Mononuclear cell (primary cell): Measurements from ENCODE around the gene RPL10. TPM values are rescaled to one million over a fixed set of nuclear protein-coding genes. Genes with fewer than 3 reads are reported as not detected.

Experiments used
- H3K27me3 ChIP-seq: 2 replicates; pipeline ENCODE4 v1.6.0; 2011; ENCODE audit warnings: low read length, control low read depth; ENCODE audit not compliant: insufficient read depth
- H3K4me1 ChIP-seq: 2 replicates; pipeline ENCODE4 v1.5.1; 2011; ENCODE audit warnings: mild to moderate bottlenecking, low read length, control low read depth; ENCODE audit not compliant: insufficient read depth
- H3K4me3 ChIP-seq: 2 replicates; pipeline ENCODE4 v1.5.1; 2011; ENCODE audit warnings: mild to moderate bottlenecking, low read length, moderate library complexity
- H3K9me3 ChIP-seq: 2 replicates; pipeline ENCODE4 v1.5.1; 2011; ENCODE audit warnings: low read depth, mild to moderate bottlenecking, control low read depth, low read length
- total RNA-seq: library from RNA; depleted of rRNA; stranded (reverse); fragments of >200 nt; gene quantifications from one replicate; pipeline ENCODE4 v1.2.3, GENCODE V29; 2012

Gene RPL10
- total RNA-seq, 1 donor, result 8,353 TPM

DNA sequence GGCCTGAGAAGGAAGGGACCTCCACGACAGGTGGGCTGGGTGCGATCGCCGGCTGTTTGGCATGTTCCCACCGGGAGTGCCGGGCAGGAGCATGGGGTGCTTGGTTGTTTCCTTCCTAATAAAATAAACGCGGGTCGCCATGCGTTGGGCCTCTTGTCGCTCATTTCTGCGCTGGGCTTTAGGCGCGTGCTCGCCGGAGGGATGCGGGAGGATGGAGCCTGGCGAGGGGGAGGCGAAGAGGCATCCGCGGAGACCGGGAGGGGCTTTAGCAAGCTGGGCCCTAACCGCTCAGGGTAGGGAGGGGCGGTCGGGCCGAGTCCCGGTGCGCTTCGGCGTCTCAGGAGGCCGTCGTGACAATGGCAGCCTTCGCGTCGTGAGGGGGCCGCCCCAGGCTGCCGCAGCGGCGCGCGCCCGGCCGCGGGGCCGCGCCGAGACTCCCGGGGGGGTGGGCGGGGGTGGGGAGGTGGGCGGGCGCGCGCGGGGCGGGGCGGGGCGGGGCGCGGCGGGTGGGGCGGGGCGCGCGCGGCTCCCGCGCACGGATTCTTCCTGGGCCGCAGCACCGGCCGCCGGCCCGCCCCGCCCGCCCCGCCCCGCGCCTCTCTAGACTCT lies 38.3 kb downstream of the RPL10 start:
- Histone ChIP-seq H3K9me3 (no peaks in the 10 kb centered on the region), H3K4me1 (peaks cover 18% of the 10 kb centered on the region), H3K27me3 (no peaks in the 10 kb centered on the region), H3K4me3 (peak overlapping the region; percentile 45)

DNA sequence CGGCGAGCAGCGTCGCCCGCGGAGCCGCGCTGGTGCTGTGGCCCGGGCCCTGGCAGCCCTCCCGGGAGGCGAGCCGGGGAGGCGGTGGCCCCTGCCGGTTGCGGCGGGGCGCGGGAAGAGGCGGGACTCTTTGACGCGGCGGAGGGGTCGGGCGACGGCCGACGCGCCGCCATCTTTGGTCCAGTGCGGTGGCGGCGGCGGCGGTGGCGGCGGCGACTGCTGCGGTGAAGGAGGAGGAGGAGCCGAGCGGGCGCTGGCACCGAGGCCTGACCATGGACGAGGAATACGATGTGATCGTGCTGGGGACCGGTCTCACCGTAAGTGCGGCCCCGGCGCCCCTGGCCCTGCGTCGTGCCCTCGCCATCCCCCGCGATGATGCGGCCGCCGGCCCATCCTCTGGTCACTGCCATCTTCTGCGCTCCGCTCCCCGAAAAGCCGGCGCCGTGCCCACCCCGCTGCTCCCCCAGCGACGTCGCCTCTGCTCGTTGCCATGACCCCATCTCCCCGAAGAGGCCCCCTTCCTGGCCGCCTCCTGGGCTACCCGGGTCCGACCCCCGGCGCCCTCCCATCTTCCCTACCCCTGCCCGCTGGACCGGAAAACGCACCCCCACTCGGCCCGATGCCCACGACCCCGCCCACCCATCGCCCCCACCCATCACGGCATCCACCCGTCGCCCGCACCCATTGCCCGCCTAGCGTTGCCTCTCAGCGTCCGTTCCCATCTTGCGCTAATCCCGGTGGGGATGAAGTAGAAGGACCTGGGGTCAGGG lies 39.0 kb downstream of the RPL10 start, which contains the start of gene GDI1:
TSS of gene GDI1 (plus strand) at position 172 of the 770 bp plus-strand sequence. CDS start at position 273, 101 bp downstream.
- Histone ChIP-seq H3K4me1 (peaks cover 18% of the 10 kb centered on the region), H3K4me3 (peak within 1 kb of the TSS; percentile 45)

DNA sequence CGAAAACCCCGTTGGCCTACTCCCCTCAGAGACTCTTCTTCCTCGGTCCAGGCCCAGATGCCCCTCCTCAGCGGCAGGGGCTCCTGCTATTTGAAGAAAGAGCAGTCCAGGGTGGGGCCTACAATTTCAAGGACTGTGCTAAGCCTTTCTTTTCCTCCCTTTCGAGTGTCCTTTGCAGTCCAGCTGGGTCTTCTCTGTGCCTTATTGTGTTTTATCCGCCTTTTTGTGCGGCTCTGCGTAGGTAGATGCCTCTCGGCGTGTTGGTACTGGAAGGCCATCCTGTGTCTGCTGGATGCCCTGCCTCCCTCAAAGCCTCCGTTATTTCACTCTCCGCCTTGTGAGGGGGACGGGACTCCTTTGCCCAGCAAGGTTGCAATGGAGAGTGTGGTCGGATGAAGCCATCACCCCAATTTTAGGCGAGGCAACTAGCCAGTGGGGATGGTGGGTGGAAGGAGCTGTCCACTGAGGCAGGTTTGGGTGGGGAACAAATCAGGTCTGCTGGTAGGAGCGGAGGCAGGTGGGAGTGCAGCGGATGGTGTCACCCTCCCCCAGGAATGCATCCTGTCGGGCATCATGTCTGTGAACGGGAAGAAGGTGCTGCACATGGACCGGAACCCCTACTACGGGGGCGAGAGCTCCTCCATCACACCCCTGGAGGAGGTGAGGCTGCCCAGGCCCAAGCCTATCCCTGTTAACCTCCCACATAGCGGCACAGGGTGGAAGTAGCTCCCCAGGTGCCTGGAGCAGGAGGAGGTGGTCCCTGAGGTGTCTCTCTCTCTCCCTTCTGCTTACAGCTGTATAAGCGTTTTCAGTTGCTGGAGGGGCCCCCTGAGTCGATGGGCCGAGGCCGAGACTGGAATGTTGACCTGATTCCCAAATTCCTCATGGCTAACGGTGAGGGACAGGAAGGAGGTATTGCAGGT lies 40.1 kb downstream of the RPL10 start:
- H3K4me1 ChIP-seq, result peaks cover 19% of the 10 kb centered on the region
- no peaks in the 10 kb centered on the region for H3K27me3 ChIP-seq
- no peaks in the 10 kb centered on the region for H3K9me3 ChIP-seq
- H3K4me3 ChIP-seq, result peak overlapping the region; percentile 45

More for the DNA sequence above, 39.0 kb downstream of the RPL10 start, which contains the start of gene GDI1:
- H3K9me3 ChIP-seq, result no peaks in the 10 kb centered on the region
- H3K27me3 ChIP-seq, result no peaks in the 10 kb centered on the region

DNA sequence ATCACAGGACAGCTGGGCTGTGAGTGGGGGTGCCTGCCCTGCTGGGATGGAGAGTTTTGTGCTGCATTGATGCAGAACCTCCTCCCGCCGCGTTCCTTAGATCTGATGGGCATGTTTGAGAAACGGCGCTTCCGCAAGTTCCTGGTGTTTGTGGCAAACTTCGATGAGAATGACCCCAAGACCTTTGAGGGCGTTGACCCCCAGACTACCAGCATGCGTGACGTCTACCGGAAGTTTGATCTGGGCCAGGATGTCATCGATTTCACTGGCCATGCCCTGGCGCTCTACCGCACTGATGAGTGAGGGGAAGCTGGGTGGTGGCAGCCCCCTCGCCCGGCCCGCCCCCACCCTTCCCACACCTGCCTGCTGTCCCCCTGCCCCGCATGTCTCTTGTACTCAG lies 41.7 kb downstream of the RPL10 start:
- no peaks in the 10 kb centered on the region for H3K27me3 ChIP-seq
- H3K4me3 ChIP-seq, result no peak overlapping the region
- H3K4me1 ChIP-seq, result peaks cover 29% of the 10 kb centered on the region
- H3K9me3 ChIP-seq, result no peaks in the 10 kb centered on the region

DNA sequence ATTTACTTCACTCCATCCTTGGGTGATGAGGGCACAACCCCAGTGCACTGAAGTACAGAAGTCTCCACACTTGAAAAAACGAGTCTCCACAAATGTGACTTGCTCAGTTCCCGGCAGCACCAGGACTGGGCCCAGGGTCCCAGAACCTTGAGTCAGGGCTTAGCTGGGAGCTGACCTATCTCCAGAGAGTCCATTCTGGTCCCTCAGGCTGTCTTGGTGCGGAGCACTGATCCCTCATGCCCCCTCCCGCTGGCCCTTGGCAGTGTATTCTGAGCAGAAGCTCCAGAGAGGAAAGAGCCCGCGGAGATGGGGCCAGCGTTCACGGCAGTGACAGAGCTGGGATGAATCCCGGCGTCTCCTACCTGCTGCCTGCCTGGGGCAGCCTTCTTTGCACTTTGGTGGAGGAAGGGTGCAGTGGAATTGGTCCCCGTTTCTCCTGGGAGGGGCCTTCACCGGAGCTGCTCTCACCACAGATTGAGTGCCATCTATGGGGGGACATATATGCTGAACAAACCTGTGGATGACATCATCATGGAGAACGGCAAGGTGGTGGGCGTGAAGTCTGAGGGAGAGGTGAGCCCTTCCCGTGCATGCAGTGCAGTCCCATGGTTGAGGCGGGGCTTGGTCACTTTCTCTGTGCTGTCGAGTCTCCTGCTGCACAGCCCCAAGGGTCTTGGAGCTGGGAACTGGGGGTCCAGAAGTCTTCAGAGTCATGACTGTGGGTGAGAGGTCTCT lies 42.6 kb downstream of the RPL10 start:
- no peaks in the 10 kb centered on the region for H3K27me3 ChIP-seq
- H3K4me1 ChIP-seq, result peaks cover 35% of the 10 kb centered on the region
- H3K9me3 ChIP-seq, result no peaks in the 10 kb centered on the region
- no peak overlapping the region for H3K4me3 ChIP-seq

DNA sequence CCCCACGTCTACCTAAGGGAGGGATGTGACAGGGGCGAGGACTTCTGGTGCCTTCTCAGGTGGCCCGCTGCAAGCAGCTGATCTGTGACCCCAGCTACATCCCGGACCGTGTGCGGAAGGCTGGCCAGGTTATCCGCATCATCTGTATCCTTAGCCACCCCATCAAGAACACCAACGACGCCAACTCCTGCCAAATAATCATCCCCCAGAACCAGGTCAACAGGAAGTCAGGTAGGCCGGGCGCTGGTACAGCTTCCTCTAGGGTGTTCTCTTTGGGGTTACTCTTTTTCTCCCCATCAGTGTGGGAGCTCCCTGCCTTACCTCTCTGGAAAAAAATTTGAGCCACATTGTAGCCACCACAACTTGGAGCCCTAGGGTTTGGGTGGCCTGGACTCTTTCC lies 43.4 kb downstream of the RPL10 start:
- H3K9me3 ChIP-seq, result no peaks in the 10 kb centered on the region
- peaks cover 30% of the 10 kb centered on the region for H3K4me1 ChIP-seq
- H3K4me3 ChIP-seq, result no peak overlapping the region
- no peaks in the 10 kb centered on the region for H3K27me3 ChIP-seq

DNA sequence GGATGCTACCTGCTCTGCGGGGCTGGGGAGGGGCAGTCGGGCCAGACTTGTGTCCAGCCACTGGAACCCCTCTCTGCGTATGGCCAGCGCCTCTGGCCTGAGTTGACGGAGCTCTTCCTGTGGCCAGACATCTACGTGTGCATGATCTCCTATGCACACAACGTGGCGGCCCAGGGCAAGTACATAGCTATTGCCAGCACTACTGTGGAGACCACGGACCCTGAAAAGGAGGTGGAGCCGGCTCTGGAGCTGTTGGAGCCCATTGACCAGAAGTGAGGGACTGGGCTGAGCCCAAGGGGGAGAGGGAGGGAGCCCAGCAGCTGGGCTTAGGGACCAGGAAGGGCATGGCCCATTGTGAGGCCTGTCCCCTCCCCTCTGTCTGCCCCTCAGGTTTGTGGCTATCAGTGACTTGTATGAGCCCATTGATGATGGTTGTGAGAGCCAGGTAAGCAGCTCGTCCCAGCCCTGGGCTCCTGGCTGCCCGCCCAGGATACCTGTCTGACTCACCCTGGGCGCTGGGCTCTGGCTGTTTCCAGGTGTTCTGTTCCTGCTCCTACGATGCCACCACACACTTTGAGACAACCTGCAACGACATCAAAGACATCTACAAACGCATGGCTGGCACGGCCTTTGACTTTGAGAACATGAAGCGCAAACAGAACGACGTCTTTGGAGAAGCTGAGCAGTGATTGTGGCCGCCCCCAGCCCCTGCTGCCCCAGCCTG lies 44.0 kb downstream of the RPL10 start:
- Histone ChIP-seq H3K27me3 (no peaks in the 10 kb centered on the region), H3K9me3 (no peaks in the 10 kb centered on the region), H3K4me3 (no peak overlapping the region), H3K4me1 (peaks cover 30% of the 10 kb centered on the region)

DNA sequence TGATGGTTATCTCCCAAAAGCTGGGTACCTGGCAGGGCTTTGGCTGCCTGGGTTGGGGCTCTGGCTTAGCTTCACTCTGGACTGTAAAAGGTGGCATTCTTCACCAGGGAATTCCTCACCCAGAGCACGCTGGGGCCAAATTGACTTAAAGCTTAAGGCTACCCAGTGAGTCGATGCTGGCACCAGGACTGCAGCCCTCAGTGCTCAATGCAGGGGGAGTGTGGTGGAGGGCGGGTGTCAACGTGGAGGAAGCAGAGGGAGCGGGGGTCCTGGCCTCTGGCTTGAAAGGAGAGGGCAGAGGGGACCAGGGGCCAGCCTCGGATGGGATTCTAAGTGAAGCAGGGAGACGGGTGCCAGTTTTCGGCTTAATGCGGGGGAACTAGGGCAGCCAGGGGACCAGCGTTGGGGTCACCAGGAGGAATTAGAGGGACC lies 45.3 kb downstream of the RPL10 start:
- Histone ChIP-seq H3K9me3 (no peaks in the 10 kb centered on the region), H3K4me1 (peaks cover 21% of the 10 kb centered on the region), H3K4me3 (no peak overlapping the region)

DNA sequence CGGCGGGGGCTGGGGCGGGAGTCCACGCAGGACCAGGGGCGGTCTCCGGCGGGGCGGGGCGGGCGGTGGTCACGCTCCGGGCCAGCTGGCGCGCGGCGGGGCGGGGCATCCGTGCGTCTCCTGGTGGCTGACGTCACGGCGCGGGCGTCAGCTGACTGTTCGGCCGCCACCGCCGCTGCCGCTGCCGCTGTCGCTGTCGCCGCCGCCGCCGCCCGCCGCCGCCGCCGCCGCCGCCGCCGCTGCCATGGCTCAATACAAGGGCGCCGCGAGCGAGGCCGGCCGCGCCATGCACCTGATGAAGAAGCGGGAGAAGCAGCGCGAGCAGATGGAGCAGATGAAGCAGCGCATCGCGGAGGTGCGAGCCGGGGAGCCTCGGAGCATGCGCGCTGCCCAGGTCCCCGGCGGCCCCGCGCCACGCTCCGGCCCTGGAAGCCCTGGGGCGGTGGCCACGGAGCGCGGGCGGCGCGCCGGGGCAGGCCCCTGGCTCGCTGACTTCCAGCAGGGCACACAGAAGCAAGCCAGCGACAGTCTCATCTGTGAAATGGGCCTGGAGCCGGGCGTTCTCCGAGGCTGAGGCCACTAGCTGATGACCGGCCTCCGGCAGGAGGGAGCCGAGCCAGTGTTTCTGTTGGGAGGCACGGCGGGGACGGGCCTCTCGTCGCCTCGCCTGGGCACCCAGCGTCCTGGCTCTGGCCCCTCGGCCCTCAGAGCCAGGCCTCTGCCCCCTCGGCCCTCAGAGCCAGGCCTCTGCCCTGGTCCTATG lies 46.0 kb downstream of the RPL10 start, which contains the start of gene FAM50A:
TSS of gene FAM50A (plus strand) at position 150 of the 763 bp plus-strand sequence. CDS start at position 245, 95 bp downstream.
- Histone ChIP-seq H3K4me1 (peaks cover 18% of the 10 kb centered on the region), H3K27me3 (no peaks in the 10 kb centered on the region), H3K4me3 (peak within 1 kb of the TSS; percentile 36), H3K9me3 (no peaks in the 10 kb centered on the region)

More for the DNA sequence above, 45.3 kb downstream of the RPL10 start:
- no peaks in the 10 kb centered on the region for H3K27me3 ChIP-seq

DNA sequence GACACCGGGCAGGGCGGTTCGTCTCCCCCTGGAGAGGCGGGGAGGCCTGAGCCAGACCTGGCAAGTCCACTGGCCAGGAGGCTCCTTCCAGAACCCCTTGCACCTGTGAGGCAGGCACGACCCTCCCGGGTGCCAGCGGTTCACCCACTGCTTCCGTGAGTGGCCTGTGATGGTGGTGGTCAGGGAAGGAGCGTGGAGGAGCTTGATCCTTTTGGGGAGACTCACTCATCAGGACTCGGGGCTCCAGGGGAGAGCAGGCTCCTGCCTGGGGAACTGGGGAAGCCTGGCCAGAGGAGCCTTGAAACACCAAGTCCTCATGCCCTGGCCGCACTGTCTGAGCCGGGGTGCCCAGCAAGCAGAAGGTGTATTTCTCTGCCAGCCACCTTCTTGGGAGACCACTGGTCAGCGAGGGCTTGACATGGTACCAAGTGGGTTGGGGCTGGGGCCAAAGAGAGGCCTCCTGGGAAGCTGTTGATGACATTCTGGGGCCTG lies 46.6 kb downstream of the RPL10 start:
- H3K27me3 ChIP-seq, result no peaks in the 10 kb centered on the region
- H3K4me3 ChIP-seq, result peak overlapping the region; percentile 36
- peaks cover 18% of the 10 kb centered on the region for H3K4me1 ChIP-seq
- no peaks in the 10 kb centered on the region for H3K9me3 ChIP-seq

DNA sequence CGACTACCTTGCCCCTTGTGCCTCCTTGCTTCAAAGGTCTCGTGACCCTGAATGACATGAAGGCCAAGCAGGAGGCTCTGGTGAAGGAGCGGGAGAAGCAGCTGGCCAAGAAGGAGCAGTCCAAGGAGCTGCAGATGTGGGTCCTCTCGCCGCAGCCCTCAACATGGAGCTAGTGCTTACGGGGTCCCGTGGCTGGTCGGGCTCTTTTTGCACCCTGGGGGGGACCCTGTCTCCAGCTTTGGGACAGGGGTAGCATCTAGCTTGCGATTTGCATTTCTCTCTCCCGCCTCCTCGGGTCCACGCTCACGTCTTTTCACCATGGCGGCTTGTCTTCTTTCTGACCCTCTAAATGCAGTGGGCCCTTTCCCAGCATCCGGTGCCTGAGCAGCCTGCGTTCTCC lies 47.6 kb downstream of the RPL10 start:
- Histone ChIP-seq H3K4me1 (peaks cover 18% of the 10 kb centered on the region), H3K9me3 (no peaks in the 10 kb centered on the region), H3K4me3 (no peak overlapping the region), H3K27me3 (no peaks in the 10 kb centered on the region)

DNA sequence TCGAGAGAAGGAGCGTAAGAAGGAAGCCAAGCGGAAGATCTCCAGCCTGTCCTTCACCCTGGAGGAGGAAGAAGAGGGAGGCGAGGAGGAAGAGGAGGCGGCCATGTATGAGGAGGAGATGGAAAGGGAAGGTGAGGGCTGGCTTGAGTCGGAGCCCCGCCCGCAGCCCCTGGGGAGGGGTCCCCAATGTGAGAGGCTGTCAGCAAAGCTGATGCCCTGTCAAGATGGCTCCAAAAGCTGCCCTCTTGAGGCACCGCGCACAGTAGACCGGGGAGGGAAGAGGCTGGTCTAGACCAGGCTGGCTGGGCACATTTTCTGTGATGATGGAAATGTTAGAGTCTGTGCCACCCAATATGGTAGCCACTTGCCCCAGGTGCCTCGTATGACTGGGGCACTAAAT lies 48.3 kb downstream of the RPL10 start:
- Histone ChIP-seq H3K4me3 (no peak overlapping the region), H3K9me3 (no peaks in the 10 kb centered on the region), H3K27me3 (no peaks in the 10 kb centered on the region), H3K4me1 (peaks cover 18% of the 10 kb centered on the region)

DNA sequence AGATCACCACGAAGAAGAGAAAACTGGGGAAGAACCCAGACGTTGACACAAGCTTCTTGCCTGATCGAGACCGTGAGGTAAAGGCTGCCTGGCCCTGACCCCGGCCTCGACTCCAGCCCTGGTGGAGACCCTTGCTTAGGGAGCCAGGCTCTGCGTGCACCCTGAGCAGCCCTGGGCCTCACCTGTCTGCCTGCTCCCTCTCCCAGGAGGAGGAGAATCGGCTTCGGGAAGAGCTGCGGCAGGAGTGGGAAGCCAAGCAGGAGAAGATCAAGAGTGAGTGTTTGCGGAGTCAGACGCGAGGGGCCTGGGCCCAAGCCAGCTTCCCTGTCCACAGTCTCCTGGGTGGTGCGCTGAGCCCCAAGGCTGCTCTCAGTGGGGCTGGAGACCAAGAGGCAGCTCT lies 50.3 kb downstream of the RPL10 start:
- Histone ChIP-seq H3K9me3 (no peaks in the 10 kb centered on the region), H3K4me3 (no peak overlapping the region), H3K4me1 (peaks cover 13% of the 10 kb centered on the region), H3K27me3 (no peaks in the 10 kb centered on the region)
